ENCODE measurements around the gene TUBB2A.
"Not testable (repeated sequence)": the region's sequence is repeated elsewhere in the genome, so short reads cannot be mapped to it uniquely, and the experiment has no call there.

- TF ChIP-seq, protein P1, sequence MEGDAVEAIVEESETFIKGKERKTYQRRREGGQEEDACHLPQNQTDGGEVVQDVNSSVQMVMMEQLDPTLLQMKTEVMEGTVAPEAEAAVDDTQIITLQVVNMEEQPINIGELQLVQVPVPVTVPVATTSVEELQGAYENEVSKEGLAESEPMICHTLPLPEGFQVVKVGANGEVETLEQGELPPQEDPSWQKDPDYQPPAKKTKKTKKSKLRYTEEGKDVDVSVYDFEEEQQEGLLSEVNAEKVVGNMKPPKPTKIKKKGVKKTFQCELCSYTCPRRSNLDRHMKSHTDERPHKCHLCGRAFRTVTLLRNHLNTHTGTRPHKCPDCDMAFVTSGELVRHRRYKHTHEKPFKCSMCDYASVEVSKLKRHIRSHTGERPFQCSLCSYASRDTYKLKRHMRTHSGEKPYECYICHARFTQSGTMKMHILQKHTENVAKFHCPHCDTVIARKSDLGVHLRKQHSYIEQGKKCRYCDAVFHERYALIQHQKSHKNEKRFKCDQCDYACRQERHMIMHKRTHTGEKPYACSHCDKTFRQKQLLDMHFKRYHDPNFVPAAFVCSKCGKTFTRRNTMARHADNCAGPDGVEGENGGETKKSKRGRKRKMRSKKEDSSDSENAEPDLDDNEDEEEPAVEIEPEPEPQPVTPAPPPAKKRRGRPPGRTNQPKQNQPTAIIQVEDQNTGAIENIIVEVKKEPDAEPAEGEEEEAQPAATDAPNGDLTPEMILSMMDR (IDR thresholded peaks at IDR 0.05) = not testable (repeated sequence)
- not testable (repeated sequence) for TF ChIP-seq POLR2A (IDR thresholded peaks at IDR 0.05)
Measured at GRCh38 chr6:3197734-3198133, 40.4 kb upstream of the TUBB2A start.

Data from lower leg skin (tissue), 3 donors.